ENCODE measurements around the gene ARID1B.

DNA sequence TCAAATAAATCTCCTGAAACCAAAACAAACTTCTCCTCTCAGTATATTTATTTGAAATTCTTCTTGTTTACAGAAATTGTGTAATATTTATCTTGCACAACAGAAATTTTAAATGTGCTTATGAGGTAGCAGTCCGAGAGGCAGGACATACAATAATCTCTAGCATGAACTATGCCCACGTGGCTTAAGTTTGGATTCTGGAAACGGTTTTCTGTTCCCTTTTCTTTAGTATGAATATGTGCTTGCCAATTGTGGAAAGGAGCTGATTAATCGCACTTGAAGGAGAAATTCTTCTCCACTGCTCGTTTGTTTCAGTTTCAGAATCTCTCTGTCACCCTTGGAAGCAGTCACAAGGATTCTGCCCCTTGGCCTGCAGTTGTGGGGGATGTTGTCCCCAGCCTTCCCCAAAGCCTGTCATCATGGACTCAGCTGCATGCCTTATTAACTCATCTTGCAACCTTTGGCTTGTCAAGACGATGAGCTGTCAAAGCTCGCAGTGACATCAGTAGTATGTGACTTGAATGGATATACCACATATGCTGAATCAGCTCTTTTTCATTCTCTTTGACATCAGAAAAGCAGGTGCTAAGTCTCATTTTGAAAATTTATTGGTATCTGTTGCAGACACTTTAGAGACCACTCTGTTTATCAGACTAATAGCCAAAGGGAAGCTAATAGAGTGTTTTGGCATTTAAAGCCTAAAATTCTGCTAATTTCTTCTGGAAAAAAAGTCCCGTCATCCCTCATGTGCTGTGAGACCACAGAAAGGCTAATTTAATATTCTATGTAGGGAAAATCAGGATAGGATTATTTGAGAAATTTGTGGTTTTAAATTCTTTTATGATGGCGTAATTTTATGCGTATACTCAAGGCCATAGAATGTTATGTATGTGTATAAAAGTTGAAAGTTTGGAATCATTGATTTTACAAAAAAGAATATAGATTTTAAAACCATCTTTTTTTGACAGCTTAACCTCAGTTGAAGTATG, 186.8 kb downstream of the ARID1B start:
- TF ChIP-seq, protein P1, sequence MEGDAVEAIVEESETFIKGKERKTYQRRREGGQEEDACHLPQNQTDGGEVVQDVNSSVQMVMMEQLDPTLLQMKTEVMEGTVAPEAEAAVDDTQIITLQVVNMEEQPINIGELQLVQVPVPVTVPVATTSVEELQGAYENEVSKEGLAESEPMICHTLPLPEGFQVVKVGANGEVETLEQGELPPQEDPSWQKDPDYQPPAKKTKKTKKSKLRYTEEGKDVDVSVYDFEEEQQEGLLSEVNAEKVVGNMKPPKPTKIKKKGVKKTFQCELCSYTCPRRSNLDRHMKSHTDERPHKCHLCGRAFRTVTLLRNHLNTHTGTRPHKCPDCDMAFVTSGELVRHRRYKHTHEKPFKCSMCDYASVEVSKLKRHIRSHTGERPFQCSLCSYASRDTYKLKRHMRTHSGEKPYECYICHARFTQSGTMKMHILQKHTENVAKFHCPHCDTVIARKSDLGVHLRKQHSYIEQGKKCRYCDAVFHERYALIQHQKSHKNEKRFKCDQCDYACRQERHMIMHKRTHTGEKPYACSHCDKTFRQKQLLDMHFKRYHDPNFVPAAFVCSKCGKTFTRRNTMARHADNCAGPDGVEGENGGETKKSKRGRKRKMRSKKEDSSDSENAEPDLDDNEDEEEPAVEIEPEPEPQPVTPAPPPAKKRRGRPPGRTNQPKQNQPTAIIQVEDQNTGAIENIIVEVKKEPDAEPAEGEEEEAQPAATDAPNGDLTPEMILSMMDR (conservative IDR thresholded peaks at IDR 0.05; ENCODE audit: low read length), result no peak
- TF ChIP-seq EZH2phosphoT487 (IDR thresholded peaks at IDR 0.05; ENCODE audit: borderline replicate concordance, low read depth, low read length), result no peak

All from OCI-LY7 (cell line).